Hepatocyte (in vitro differentiated cells): ENCODE data around the gene CTXND1. TPM values are rescaled to one million over a fixed set of nuclear protein-coding genes. Genes with fewer than 3 reads are reported as not detected.

Experiments
- DNase-seq: peaks from one replicate; pipeline ENCODE4 v3.0.0-alpha.2; 2016; ENCODE audit warnings: low spot score
- H2AFZ ChIP-seq: fragments of 200-600 bp; sonication (generic); 2 replicates; pipeline ENCODE4 v1.6.0; 2016; ENCODE audit warnings: antibody characterized with exemption, mild to moderate bottlenecking
- H3K27ac ChIP-seq: fragments of 200-600 bp; sonication (generic); 2 replicates; pipeline ENCODE4 v1.5.1; 2016; ENCODE audit warnings: mild to moderate bottlenecking
- H3K27me3 ChIP-seq: fragments of 200-600 bp; sonication (generic); 2 replicates; pipeline ENCODE4 v1.6.1; 2016
- H3K36me3 ChIP-seq: fragments of 200-600 bp; sonication (generic); replicated peaks from 2 replicates; pipeline ENCODE4 v1.5.1; 2016; ENCODE audit warnings: low read depth; ENCODE audit not compliant: insufficient read depth
- H3K4me1 ChIP-seq: fragments of 200-600 bp; sonication (generic); 2 replicates; pipeline ENCODE4 v1.5.1; 2016; ENCODE audit warnings: mild to moderate bottlenecking, moderate library complexity; ENCODE audit not compliant: insufficient read depth
- H3K4me2 ChIP-seq: fragments of 200-600 bp; sonication (generic); 2 replicates; pipeline ENCODE4 v1.6.0; 2016
- H3K4me3 ChIP-seq: fragments of 200-600 bp; sonication (generic); 2 replicates; pipeline ENCODE4 v1.5.1; 2016; ENCODE audit warnings: mild to moderate bottlenecking
- H3K79me2 ChIP-seq: fragments of 200-600 bp; sonication (generic); 2 replicates; pipeline ENCODE4 v1.6.0; 2017; ENCODE audit warnings: mild to moderate bottlenecking
- H3K9me2 ChIP-seq: fragments of 200-600 bp; sonication (generic); replicated peaks from 2 replicates; pipeline ENCODE4 v1.6.0; 2017; ENCODE audit warnings: mild to moderate bottlenecking; ENCODE audit not compliant: insufficient read depth
- H3K9me3 ChIP-seq: fragments of 200-600 bp; sonication (generic); 2 replicates; pipeline ENCODE4 v1.5.1; 2016; ENCODE audit warnings: low read depth, mild to moderate bottlenecking
- H4K20me1 ChIP-seq: fragments of 200-600 bp; sonication (generic); 2 replicates; pipeline ENCODE4 v1.6.0; 2016; ENCODE audit warnings: mild to moderate bottlenecking; ENCODE audit not compliant: insufficient read depth, poor library complexity, severe bottlenecking
- CTCF ChIP-seq: fragments of 200-600 bp; sonication (generic); IDR thresholded peaks from 2 replicates; pipeline ENCODE4 v1.5.1; 2016; ENCODE audit warnings: antibody characterized with exemption, mild to moderate bottlenecking; ENCODE audit not compliant: poor library complexity
- EZH2 ChIP-seq: fragments of 200-600 bp; sonication (generic); IDR thresholded peaks from 2 replicates; pipeline ENCODE4 v1.6.1; 2016; ENCODE audit warnings: antibody characterized with exemption, mild to moderate bottlenecking, borderline replicate concordance
- EZH2phosphoT487 ChIP-seq: fragments of 200-600 bp; sonication (generic); IDR thresholded peaks from one replicate; pipeline ENCODE4 v1.6.1; 2018; ENCODE audit warnings: antibody characterized with exemption, mild to moderate bottlenecking, low read depth, moderate library complexity; ENCODE audit not compliant: unreplicated experiment, severe bottlenecking
- whole genome bisulfite sequencing: methylation state at CpG from one replicate; pipeline ENCODE4 v1.1.6; 2016; ENCODE audit warnings: low lambda C conversion rate; ENCODE audit errors: missing lambda C conversion rate; 5-methylcytosine and 5-hydroxymethylcytosine counted together
- polyA plus RNA-seq: library from polyadenylated mRNA; unstranded; fragments of >200 nt; fragmentation: Nextera tagmentation; extraction: Ambion mirVana; gene quantifications from 2 replicates; pipeline ENCODE4 v1.2.1, GENCODE V29; 2016
- total RNA-seq: library from RNA; depleted of rRNA; stranded (reverse); fragments of >200 nt; gene quantifications from 2 replicates; pipeline ENCODE4 v1.2.3, GENCODE V29; 2014

CTXND1 gene
- total and polyA plus RNA-seq, 2 experiments from 2014 or later: 1.4 to 1.5 TPM

DNA sequence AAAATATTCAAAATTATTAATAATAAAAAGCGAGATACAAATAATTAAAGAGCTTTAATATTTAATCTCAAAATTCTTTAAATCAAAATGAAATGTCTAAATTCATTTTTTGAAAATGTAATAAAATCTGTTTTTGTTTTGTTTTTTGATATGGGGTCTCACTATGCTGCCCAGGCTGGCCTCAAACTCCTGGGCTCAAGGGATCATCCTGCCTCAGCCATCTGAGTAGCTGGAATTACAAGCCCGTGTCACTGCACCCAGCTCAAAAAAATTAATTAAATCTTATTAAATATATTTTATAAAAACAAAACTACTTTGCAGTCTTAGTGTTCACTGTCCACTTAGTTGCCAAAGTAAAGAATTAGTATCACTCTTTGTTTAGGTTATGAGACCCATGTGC, 60.8 kb downstream of the CTXND1 start:
- H3K27ac ChIP-seq: peak overlapping the region; percentile 73
- H3K4me3 ChIP-seq: no peak overlapping the region
- peaks cover 14% of the 10 kb centered on the region for H3K4me1 ChIP-seq
- H3K27me3 ChIP-seq: no peaks in the 10 kb centered on the region
- H3K36me3 ChIP-seq: no peaks in the 10 kb centered on the region
- H2AFZ ChIP-seq: no peak overlapping the region
- H3K79me2 ChIP-seq: no peaks in the 10 kb centered on the region
- H4K20me1 ChIP-seq: no peaks in the 10 kb centered on the region
- 93% methylated on average over 2 of the region's 2 CpGs for WGBS
- H3K9me2 ChIP-seq: no peaks in the 10 kb centered on the region
- TF ChIP-seq CTCF (no peak), EZH2phosphoT487 (no peak), EZH2 (no peak)
- no peak overlapping the region for H3K4me2 ChIP-seq
- H3K9me3 ChIP-seq: no peaks in the 10 kb centered on the region
- no peak for DNase-seq

DNA sequence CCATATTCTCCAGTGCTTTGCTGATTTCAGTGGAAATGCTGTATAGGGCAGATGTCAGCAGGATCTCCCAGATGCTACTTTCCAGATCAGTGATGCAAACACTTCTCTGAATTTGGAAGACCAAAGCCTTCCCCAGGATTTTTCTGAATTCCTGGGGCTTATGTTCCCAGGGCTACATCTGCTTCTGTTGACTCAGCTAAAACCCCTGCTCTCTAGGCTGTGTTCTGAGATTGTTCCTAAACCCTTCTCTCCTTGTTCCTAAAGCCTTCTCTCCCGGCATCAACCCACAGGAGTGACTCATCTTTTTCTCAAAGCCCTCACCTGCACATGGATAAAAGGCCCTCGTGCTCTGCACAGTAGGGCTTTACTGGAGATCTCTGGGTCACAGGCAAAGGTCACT, 63.8 kb downstream of the CTXND1 start:
- Histone ChIP-seq H3K9me2 (no peaks in the 10 kb centered on the region), H4K20me1 (no peaks in the 10 kb centered on the region), H3K4me2 (no peak overlapping the region), H3K27ac (peak overlapping the region; percentile 21), H3K36me3 (no peaks in the 10 kb centered on the region), H3K27me3 (no peaks in the 10 kb centered on the region), H3K4me1 (peaks cover 17% of the 10 kb centered on the region), H2AFZ (no peak overlapping the region), H3K9me3 (no peaks in the 10 kb centered on the region), H3K4me3 (no peak overlapping the region), H3K79me2 (no peaks in the 10 kb centered on the region)
- WGBS: 23% methylated on average over 2 of the region's 2 CpGs
- no peak for TF ChIP-seq CTCF
- TF ChIP-seq EZH2: no peak
- no peak for TF ChIP-seq EZH2phosphoT487
- peak; percentile 21 for DNase-seq

DNA sequence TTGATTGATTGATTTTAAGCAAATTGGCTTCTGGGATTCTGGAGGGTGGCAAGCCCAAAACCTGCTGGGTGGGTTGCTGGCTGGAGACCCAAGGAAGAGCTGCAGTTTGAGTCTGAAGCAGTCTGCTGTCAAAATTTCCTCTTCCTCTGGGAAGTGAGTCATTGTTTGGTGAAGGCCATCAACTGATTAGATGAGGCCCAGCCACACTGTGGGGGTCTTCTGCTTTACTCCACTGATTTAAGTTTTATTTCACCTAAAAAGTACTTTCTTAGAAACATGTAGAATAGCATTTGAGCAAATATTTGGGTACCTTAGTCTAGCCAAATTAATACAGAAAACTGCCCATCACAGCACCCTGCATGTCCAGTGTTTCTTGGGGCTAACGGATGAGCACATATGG, 65.4 kb downstream of the CTXND1 start:
- TF ChIP-seq CTCF (no peak), EZH2 (no peak), EZH2phosphoT487 (no peak)
- H3K27me3 ChIP-seq: no peaks in the 10 kb centered on the region
- WGBS: 96% methylated on average over 1 of the region's 1 CpG

GRCh38 chr15:80186066-80186465, 65.9 kb downstream of the CTXND1 start:
- no peaks in the 10 kb centered on the region for H3K27me3 ChIP-seq
- H3K36me3 ChIP-seq: no peaks in the 10 kb centered on the region
- H2AFZ ChIP-seq: no peak overlapping the region
- TF ChIP-seq EZH2: no peak
- TF ChIP-seq EZH2phosphoT487: no peak
- no peak for TF ChIP-seq CTCF
- H3K9me3 ChIP-seq: no peaks in the 10 kb centered on the region
- H3K9me2 ChIP-seq: no peaks in the 10 kb centered on the region
- H3K4me3 ChIP-seq: no peak overlapping the region
- no peaks in the 10 kb centered on the region for H3K79me2 ChIP-seq
- no peaks in the 10 kb centered on the region for H4K20me1 ChIP-seq
- DNase-seq: no peak
- H3K4me1 ChIP-seq: peaks cover 6% of the 10 kb centered on the region
- no peak overlapping the region for H3K4me2 ChIP-seq
- WGBS: 94% methylated on average over 7 of the region's 7 CpGs
- H3K27ac ChIP-seq: no peak overlapping the region

More for the DNA sequence above, 65.4 kb downstream of the CTXND1 start:
- H3K4me3 ChIP-seq: no peak overlapping the region
- H2AFZ ChIP-seq: no peak overlapping the region
- no peaks in the 10 kb centered on the region for H3K36me3 ChIP-seq
- H3K79me2 ChIP-seq: no peaks in the 10 kb centered on the region
- H3K4me1 ChIP-seq: peaks cover 8% of the 10 kb centered on the region
- no peaks in the 10 kb centered on the region for H3K9me2 ChIP-seq
- DNase-seq: no peak
- no peak overlapping the region for H3K27ac ChIP-seq
- H4K20me1 ChIP-seq: no peaks in the 10 kb centered on the region
- H3K4me2 ChIP-seq: no peak overlapping the region
- no peaks in the 10 kb centered on the region for H3K9me3 ChIP-seq
